OCI-LY7 (cell line): ENCODE data around the gene C15orf62. TPM values are rescaled to one million over a fixed set of nuclear protein-coding genes. Genes with fewer than 3 reads are reported as not detected.

ENCODE experiments used
- BruUV-seq: library from RNA; stranded (reverse); fragments of 400-500 nt; replicated peaks from 2 replicates; lab custom pipeline; 2021; lab: Mats Ljungman, UMichigan
- CTCF ChIA-PET: fragments of 300-600 bp; sonication (Branson Sonifier 250); formaldehyde crosslinking; loops from one replicate; lab custom pipeline; 2022; ENCODE audit warnings: antibody characterized with exemption; ENCODE audit not compliant: unreplicated experiment; lab: Charles Lee
- POLR2A ChIA-PET: fragments of 300-600 bp; sonication (Branson Sonifier 250); formaldehyde crosslinking; loops from one replicate; lab custom pipeline; 2022; ENCODE audit warnings: antibody characterized with exemption; lab: Charles Lee
- DNase-seq: peaks from one replicate; pipeline ENCODE4 v3.0.0-alpha.2; 2015; ENCODE audit warnings: low spot score
- H2AFZ ChIP-seq: fragments of 200-600 bp; sonication (generic), shearing (Covaris generic); 2 replicates; pipeline ENCODE4 v1.6.1; 2014; ENCODE audit warnings: mild to moderate bottlenecking, antibody characterized with exemption, low read length, moderate library complexity
- H3K27ac ChIP-seq: fragments of 200-600 bp; sonication (generic); 2 replicates; pipeline ENCODE4 v1.5.1; 2014; ENCODE audit warnings: mixed run types, low read depth, mild to moderate bottlenecking, moderate library complexity, low read length, inconsistent platforms; ENCODE audit not compliant: poor library complexity, severe bottlenecking
- H3K36me3 ChIP-seq: fragments of 200-600 bp; sonication (generic); 2 replicates; pipeline ENCODE4 v1.6.1; 2014; ENCODE audit warnings: mild to moderate bottlenecking, antibody characterized with exemption, low read length, moderate library complexity, mixed read lengths; ENCODE audit not compliant: insufficient read depth
- H3K4me1 ChIP-seq: fragments of 200-600 bp; sonication (generic); 2 replicates; pipeline ENCODE4 v1.5.1; 2014; ENCODE audit warnings: mild to moderate bottlenecking, low read length; ENCODE audit not compliant: insufficient read depth, poor library complexity, severe bottlenecking
- H3K4me2 ChIP-seq: fragments of 200-600 bp; sonication (generic); 2 replicates; pipeline ENCODE4 v1.6.1; 2014; ENCODE audit warnings: mild to moderate bottlenecking, low read length
- H3K4me3 ChIP-seq: fragments of 200-600 bp; sonication (generic); 2 replicates; pipeline ENCODE4 v1.5.1; 2014; ENCODE audit warnings: mild to moderate bottlenecking, low read depth, low read length; ENCODE audit not compliant: poor library complexity, severe bottlenecking
- H3K79me2 ChIP-seq: fragments of 200-600 bp; sonication (generic); 2 replicates; pipeline ENCODE4 v1.6.1; 2016; ENCODE audit warnings: low read depth, mild to moderate bottlenecking, low read length, moderate library complexity, mixed read lengths; ENCODE audit not compliant: insufficient read depth
- H3K9me2 ChIP-seq: fragments of 200-600 bp; sonication (generic); 2 replicates; pipeline ENCODE4 v1.6.1; 2016; ENCODE audit warnings: mild to moderate bottlenecking, low read length, mixed read lengths; ENCODE audit not compliant: insufficient read depth
- H3K9me3 ChIP-seq: fragments of 200-600 bp; sonication (generic); 2 replicates; pipeline ENCODE4 v1.6.1; 2014; ENCODE audit warnings: mild to moderate bottlenecking, mixed run types, low read length, mixed read lengths
- H4K20me1 ChIP-seq: fragments of 200-600 bp; sonication (generic); 2 replicates; pipeline ENCODE4 v1.6.1; 2014; ENCODE audit warnings: mild to moderate bottlenecking, antibody characterized with exemption, low read length, moderate library complexity, mixed read lengths; ENCODE audit not compliant: insufficient read depth
- CTCF ChIP-seq: fragments of 200-600 bp; sonication (generic); conservative IDR thresholded peaks from 2 replicates; pipeline ENCODE4 v1.5.1; 2014; ENCODE audit warnings: mild to moderate bottlenecking, antibody characterized with exemption, low read length, moderate library complexity, mixed read lengths
- EZH2phosphoT487 ChIP-seq: fragments of 200-600 bp; sonication (generic); IDR thresholded peaks from 2 replicates; pipeline ENCODE4 v1.6.1; 2018; ENCODE audit warnings: low read depth, borderline replicate concordance, mild to moderate bottlenecking, mixed run types, antibody characterized with exemption, low read length, moderate library complexity, mixed read lengths
- intact Hi-C: fragments of 100-400 bp; cut with micrococcal nuclease; formaldehyde crosslinking; loops from one replicate; pipeline ENCODE4 v1.10.0; 2022; ENCODE audit not compliant: unreplicated experiment
- total RNA-seq, 2 experiments: library from RNA; depleted of rRNA in 1 of 2; stranded (reverse); fragments of >200 nt in 1 of 2; shearing (Covaris generic) in 1 of 2; gene quantifications; 2 replicates each; pipeline ENCODE4 v1.2.3, GENCODE V29; 2014 to 2022

The C15orf62 gene
- total RNA-seq, 2 experiments from 2014 or later = 2.7 to 4.7 TPM

GRCh38 chr15:40815042-40815698 is 45.4 kb downstream of the C15orf62 start:
- BruUV-seq = no TSS peak
- H3K36me3 ChIP-seq = peaks cover 12% of the 10 kb centered on the region; the same call in 1 of the 2 replicates
- TF ChIP-seq CTCF = no peak
- TF ChIP-seq EZH2phosphoT487 = no peak
- no peak overlapping the region for H3K4me2 ChIP-seq
- intact Hi-C loops = no loop called here
- DNase-seq = no peak
- H3K27ac ChIP-seq = no peak overlapping the region
- no peaks in the 10 kb centered on the region for H3K79me2 ChIP-seq
- H2AFZ ChIP-seq = no peak overlapping the region
- POLR2A ChIA-PET = interaction anchor here (0.5 kb wide), 1 partner anchor 106 kb away, joined by 5 read pairs; no protein-coding TSS in a partner anchor
- H3K4me3 ChIP-seq = no peak overlapping the region
- CTCF ChIA-PET = no interaction called here
- H3K4me1 ChIP-seq = no peaks in the 10 kb centered on the region
- no peaks in the 10 kb centered on the region for H3K9me2 ChIP-seq
- H3K9me3 ChIP-seq = no peaks in the 10 kb centered on the region
- H4K20me1 ChIP-seq = no peaks in the 10 kb centered on the region

GRCh38 chr15:40819048-40819447 is 49.3 kb downstream of the C15orf62 start:
- Histone ChIP-seq H3K79me2 (no peaks in the 10 kb centered on the region), H3K36me3 (no peaks in the 10 kb centered on the region), H3K27ac (no peak overlapping the region), H3K4me3 (no peak overlapping the region), H3K9me3 (no peaks in the 10 kb centered on the region), H3K4me1 (no peaks in the 10 kb centered on the region), H3K9me2 (no peaks in the 10 kb centered on the region), H3K4me2 (no peak overlapping the region), H4K20me1 (no peaks in the 10 kb centered on the region), H2AFZ (no peak overlapping the region)
- no TSS peak for BruUV-seq
- intact Hi-C loops = no loop called here
- POLR2A ChIA-PET = interaction anchor here (0.6 kb wide), 1 partner anchor 18 kb away, joined by 3 read pairs; no protein-coding TSS in a partner anchor
- no peak for DNase-seq
- CTCF ChIA-PET = no interaction called here
- no peak for TF ChIP-seq EZH2phosphoT487
- no peak for TF ChIP-seq CTCF

GRCh38 chr15:40821195-40821594 is 51.4 kb downstream of the C15orf62 start:
- CTCF ChIA-PET = no interaction called here

More at GRCh38 chr15:40821195-40821594, 51.4 kb downstream of the C15orf62 start:
- BruUV-seq = no TSS peak
- Histone ChIP-seq H3K4me1 (no peaks in the 10 kb centered on the region), H2AFZ (no peak overlapping the region), H3K27ac (no peak overlapping the region), H3K4me3 (no peak overlapping the region), H4K20me1 (no peaks in the 10 kb centered on the region), H3K36me3 (no peaks in the 10 kb centered on the region), H3K9me2 (no peaks in the 10 kb centered on the region), H3K9me3 (no peaks in the 10 kb centered on the region), H3K4me2 (no peak overlapping the region), H3K79me2 (no peaks in the 10 kb centered on the region)
- intact Hi-C loops = no loop called here
- POLR2A ChIA-PET = no interaction called here
- no peak for DNase-seq
- TF ChIP-seq EZH2phosphoT487 (no peak), CTCF (no peak)
